Endometrium (tissue), 2 donors: Measurements from ENCODE around the gene CLDN18.

Experiments
- FAIRE-seq: peaks from 2 replicates; lab custom pipeline; 2012; peaks lifted over from hg19 to GRCh38; lab: Jason Lieb, UNC
- donor health status: control.
- donor health status: control.

The CLDN18 gene

DNA sequence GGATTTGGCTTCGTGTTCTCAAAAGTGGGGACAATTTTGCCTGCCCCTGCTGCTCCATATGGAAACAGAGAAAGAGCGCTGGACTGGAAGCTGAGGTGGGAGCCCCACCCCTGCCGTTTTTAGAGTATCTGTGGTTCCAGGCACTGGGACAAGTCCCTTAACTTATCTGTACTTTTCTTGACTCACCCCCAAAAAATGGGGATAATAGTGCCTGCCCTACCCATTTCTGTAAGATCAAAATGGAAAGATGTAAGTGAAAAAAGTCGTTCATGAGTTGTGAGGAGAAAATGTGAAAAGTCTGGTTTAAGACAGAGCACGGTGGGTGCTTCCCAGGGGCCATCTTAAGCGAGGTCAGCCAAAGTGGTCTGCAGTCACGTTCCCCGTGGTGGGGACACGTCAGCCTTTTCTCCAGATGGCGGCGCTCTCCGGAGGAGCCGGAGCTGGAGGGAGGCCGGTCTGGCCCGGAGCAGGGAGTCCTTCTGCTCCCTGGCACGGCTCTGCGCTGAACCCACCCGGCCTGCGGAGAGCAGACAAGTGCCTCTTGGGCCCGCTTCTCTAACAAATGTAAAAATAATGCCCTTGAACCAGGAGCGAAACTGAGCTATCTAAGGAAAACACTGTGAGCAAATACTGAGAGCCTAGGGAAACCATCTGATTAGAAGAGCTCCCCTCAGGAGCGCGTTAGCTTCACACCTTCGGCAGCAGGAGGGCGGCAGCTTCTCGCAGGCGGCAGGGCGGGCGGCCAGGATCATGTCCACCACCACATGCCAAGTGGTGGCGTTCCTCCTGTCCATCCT, at the start of gene CLDN18:
Gene CLDN18 (plus strand): TSS at position 690 of the 797 bp plus-strand sequence. CDS start 61 bp downstream, at position 751.
- FAIRE-seq, result no peak

DNA sequence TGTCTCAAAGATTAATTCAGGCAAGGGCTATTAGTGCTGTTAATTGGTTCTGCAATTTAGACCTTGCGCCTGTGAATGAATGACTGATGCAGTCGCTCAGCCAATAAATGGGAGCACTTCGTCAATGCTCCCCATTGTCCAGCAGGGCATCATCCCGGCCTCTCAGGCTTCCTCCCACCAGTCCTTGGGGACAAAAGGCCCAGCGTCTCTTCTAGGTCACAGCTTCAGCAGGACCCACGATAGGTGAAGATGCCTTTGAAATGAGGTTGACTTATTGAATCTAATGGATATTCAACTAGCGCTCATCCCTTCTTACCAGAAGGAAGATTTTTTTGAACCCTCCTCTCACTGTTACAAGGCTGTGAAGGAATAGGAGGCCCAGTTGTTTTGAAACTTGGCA, 47.7 kb upstream of the CLDN18 start:
- no peak for FAIRE-seq

DNA sequence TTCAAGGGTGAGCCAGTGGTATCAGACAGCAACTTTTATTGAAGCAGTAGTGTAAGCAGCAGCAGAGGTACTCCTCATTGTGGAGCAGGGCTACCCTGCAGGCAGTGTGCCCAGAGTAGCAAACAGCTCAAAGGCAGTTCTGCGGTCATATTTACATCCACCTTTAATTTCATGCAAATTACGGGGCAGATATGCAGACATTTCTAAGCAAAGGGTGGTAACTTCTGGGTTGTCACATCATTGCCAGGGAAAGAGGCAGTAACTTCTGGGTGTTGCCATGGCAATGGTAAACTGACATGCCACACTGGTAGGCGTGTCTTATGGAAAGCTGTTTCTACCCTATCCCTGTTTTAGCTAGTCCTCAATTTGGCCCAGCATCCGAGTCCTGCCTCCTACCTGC, 46.5 kb upstream of the CLDN18 start:
- FAIRE-seq, result no peak

DNA sequence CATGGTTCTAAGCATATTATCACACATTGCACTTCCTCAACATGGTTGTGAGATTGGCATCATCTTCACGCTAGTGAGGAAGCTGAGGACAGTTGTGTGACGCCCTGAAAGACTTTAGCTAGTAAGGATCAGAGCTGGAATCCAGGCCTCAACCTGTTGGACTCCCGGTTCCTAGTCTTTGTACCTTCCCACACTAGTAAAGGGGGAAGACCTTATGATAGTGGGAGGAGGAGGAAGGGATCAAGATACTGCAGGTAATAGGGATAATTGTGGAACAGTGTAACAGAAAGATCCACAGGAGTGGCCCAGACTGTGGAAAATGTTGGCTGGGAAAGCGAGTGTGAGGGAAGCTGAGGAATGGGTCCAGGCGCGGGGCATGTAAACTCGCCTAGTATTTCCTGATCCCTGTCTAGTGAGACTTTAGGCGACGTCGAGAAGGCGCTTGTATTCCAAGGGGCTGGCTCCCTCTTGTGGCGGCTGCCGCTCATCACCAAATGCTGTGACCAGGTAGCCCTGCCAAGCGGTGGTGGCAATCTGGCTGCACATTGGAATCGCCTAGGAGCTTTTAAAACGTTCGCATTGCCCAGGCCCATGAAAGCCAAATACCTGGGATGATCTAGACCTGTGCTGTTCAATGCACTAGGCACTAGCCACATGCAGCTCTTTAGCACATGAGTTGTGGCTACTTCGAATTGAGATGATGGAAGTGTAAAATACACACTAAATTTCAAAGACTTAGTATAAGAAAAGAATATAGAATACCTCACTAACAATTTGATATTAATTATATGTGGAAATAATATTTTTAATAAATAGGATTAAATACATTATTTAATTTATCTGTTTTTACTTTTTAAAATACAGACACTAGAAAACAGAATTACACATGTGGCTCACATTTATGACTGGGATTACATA, 38.8 kb upstream of the CLDN18 start:
- no peak for FAIRE-seq

DNA sequence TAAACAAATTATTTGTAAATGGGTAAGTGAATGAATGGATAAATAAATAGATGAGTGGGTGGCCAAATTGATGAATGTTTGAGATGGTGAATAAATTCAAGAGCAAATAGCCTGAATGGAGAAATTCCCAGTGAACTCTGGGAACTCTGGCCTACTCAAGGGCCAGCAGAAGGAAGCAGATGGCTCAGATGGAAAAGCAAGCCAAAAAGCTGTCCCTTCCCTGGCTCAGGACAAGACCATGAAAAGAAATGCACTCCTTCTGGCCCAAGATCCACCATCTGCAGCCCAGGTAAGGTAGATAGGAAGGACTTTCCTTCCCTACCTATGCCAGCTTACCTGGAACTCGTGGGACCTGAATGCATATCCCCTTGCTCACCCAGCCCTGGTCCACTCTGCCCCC, 37.6 kb upstream of the CLDN18 start:
- no peak for FAIRE-seq

DNA sequence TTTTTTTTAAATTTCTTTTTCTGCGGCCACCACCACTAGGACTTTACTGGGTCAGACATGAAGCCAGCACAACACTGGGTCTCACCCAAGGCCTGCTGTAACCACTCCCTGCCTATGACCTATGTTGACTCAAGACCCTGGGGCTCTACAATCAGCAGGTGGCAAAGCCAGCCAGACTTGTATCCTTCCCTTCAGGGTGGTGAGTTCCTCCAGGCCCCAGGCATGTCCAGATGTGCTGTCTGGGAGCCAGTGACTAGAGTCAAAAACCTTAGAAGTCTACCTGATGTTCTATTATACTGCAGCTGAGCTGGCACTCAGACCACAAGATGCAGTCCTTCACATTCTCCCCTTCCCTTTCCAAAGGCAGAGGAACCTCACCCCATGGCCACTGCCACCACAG, 31.6 kb upstream of the CLDN18 start:
- FAIRE-seq, result no peak

DNA sequence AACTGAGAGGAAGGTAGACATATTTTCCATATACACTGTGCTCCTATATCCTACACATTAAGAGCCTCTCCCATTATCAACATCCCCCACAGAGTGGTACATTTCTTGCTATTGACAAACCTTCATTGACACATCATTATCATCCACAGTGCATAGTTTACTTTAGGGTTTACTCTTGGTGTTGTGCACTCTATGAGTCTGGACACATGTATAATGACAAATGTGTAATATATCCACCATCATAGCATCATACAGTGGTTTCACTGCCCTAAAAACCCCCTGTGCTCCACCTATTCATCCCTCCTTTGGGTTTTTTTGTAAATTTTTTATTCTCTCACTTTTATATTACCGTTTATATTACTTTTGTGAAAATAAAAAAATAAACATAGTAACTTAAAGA, 22.2 kb upstream of the CLDN18 start:
- no peak for FAIRE-seq

DNA sequence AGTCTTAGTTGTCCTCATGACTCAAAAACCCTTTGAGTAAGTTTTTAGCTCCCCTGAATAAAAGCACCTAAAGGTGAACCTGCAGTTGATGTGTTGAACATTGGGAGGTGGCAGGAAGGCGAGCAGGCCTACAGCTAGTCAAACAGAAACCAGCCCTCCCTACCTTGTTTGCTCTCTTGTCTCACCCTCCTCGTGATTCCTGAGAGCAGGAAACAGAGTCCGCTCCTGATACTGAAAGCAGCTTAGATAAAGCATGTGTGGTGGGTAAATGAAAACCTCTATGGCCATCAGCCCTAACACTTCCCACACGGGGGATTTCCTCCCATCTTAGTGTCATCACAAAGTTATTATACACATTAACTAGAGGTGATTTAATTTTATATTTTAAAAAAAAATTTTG, 21.8 kb upstream of the CLDN18 start:
- FAIRE-seq, result no peak

DNA sequence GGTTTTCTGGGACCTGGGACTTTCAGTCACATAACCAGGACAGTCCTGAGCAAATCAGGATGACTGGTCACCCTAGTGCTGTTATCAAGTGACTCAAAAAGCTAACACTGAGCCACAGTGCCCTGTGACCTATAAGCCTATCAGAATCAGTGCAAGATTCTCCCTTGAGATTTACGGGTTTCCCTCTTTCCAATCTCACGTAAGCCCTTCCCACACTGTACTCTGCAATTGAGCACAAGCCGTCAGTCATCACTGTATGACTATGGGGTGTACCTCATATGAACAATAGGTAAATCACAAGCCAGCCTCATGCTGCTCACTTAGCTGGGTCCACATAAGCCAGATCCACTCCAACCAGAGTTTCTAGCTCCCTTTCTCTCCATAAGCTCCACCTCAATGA, 21.0 kb upstream of the CLDN18 start:
- no peak for FAIRE-seq

DNA sequence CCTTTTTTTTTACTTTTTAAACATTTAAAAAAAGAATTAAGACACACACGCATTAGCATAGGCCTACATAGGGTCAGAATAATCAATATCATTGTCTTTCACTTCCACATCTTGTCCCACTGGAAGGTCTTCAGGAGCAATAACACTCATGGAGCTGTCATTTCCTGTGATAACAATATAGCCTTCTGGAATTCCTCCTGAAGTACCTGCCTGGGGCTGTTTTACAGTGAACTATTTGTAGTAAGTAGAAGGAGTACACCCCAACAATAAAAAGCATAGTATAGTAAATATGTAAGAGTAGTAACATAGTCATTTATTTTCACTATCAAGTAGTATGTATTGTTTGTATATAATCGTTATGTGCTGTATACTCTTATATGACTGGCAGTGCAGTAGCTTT, 19.5 kb upstream of the CLDN18 start:
- no peak for FAIRE-seq

DNA sequence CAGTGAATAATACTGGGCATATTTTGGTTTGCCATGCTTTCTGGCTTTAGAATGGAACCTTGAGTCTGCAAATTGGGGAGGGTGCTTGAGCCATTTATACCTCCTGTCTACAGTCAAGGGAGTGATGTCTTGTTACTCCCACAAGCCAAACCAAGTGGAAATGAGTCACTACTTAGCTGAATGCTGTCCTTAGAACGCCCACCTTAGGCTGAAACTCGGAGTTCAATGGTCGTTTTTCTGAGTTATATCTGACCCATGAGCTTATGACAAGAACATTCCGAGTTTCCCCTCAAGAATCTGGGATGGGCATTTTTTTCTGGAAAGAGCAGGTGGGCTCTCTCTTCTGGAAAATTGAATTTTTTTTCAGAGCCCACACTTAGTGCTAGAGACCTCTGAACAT, 17.4 kb upstream of the CLDN18 start:
- FAIRE-seq, result no peak

DNA sequence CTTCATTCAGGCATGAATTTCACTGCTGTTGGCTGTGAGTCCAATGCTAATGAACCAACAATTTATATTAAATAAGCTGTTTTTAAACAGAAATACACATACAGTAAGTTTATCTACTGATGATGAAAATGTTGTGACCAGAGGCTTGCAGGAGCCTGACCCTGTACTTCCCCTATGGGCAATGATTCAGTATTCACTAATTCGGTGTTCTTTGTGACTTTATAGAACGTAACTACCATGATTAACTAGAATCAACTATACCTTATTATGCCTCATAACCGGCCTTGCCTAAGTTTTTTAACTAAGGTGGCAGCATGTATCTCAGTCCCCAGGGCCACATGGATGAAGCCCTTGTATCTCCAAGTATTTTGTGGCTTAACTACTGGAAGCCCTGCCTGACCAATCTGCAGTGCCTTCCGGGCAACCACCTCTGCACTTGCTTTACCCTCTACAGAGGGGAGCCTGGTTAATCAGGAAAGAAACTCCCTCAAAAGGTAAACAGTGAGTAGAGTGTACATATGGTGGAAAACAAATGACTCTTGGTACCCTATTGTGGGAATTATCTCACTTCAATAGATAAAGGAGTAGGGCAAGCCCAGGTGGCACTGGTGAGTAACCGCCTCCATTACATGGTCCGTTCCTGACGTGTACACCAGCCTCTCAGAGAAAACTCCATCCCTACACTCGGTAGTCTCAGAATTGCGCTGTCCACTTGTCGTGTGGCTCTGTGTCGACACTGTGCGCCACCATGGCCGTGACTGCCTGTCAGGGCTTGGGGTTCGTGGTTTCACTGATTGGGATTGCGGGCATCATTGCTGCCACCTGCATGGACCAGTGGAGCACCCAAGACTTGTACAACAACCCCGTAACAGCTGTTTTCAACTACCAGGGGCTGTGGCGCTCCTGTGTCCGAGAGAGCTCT, 11.6 kb upstream of the CLDN18 start:
- FAIRE-seq, result no peak

DNA sequence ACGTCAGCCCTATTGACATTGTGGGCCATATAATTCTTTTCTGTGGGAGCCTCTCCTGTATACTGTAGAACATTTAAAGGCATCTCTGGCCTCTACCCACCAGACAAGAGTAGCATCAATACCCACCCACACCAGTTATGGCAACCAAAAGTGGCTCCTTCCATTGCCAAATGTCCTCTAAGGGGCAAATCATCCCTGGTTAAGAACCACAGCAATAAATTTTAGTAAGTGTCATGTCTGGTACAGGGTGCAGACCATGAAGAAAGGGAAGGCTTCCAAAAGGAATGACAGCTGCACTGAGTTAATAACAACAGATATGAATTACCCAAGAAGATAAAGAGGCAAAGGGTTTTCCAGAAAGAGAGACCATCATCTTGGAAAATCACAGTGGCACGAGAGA, 6.9 kb upstream of the CLDN18 start:
- FAIRE-seq, result no peak

DNA sequence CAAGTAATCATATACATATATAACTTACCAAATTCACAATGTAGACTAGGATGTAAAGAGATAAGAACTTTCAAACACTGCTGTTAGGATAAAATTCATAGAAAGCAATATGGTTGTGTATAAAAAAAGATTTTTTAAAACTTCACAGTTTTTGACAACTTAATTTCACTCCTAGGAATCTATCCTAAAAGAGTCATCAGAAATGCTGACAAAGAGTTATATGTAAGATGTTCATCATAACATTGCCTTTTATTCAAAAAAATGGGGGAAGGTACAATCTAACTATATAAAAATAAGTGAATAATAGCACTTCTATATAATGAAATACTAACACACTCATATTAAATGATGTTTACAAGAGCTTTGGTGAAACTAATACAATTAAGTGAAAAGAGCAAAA, 4.3 kb upstream of the CLDN18 start:
- no peak for FAIRE-seq

DNA sequence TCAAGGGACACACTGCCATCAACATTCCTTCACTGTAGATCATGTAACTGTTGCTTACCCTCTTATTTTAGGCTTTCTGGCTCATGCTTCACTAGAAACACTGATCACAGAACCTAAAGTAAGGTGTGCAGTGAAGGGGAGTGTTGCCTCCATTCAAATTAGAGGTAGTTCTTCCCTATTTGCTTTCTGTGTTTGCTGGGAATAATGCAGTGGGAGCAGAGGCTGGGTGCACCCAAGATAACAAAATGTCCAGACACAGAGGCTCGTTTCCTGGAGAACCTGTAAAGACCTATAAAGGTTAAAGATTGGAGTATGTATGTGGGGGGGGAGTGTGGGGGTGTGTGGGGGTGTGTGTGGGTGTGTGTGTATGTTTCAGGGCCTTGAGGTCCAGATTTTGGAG, 2.1 kb upstream of the CLDN18 start:
- no peak for FAIRE-seq

DNA sequence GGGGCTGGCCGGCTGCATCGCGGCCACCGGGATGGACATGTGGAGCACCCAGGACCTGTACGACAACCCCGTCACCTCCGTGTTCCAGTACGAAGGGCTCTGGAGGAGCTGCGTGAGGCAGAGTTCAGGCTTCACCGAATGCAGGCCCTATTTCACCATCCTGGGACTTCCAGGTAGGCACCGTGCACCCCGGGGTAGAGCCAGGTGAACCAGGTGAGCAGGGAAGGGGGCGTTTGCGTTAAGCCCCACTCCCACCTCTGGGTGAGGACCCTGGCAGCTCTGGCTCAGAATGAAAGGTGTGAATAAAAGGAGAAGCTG, 267 bp downstream of the CLDN18 start:
- no peak for FAIRE-seq

DNA sequence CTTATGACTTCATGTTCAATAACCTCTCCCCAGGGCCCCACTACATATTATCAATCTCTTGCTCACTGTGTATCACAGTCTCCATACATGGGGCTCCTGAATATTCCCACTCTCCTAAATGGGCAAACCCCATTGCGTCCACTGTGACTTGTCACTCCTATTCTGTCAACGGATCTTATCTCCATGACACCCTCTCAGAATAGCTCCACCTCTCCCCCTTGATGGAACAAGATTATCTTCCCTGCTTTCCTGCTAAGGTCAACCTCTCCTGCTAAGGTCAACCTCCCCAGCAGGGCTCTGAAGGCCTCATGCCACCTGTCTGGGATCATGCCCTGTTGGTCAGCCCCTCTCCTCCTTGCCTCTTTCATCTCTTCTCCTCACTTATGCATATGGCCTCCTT, 1.8 kb downstream of the CLDN18 start:
- no peak for FAIRE-seq

DNA sequence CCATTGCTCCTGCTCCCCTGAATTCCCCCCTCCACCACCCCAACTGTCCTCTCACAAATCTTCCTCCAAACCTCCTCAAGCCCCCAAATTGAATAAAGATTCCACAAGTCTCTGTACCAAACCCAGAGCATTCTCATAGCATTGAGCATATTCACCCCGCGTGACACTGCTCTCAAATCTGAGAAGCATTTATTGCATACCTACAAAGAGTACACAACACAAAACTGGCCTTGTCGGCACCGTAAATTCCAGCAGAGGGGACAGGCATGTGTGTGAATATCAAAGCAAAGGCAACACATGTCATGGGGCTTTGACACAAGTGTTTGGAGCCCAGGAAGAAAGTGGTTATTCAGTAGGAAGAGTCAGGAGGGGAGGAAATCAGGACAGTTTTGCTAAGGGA, 2.6 kb downstream of the CLDN18 start:
- FAIRE-seq, result no peak

DNA sequence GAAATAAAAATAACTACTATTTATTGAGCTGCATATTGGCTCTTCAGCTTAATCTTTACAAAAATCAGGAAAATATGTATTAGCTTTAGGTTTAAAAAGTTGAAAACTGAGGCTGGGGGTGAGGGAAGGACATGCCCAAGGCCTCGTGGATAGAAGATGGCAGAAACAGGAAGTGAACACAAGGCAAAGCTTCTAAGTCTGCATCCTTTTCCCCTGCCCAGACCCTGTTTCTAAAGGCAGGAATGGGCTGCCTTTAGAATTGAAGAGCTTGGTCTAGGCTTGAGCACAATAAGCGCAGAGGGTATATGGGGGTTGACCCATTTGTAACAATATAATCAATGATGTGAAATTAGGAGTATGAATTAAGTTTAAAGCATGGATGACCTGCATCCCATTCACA, 6.1 kb downstream of the CLDN18 start:
- no peak for FAIRE-seq

DNA sequence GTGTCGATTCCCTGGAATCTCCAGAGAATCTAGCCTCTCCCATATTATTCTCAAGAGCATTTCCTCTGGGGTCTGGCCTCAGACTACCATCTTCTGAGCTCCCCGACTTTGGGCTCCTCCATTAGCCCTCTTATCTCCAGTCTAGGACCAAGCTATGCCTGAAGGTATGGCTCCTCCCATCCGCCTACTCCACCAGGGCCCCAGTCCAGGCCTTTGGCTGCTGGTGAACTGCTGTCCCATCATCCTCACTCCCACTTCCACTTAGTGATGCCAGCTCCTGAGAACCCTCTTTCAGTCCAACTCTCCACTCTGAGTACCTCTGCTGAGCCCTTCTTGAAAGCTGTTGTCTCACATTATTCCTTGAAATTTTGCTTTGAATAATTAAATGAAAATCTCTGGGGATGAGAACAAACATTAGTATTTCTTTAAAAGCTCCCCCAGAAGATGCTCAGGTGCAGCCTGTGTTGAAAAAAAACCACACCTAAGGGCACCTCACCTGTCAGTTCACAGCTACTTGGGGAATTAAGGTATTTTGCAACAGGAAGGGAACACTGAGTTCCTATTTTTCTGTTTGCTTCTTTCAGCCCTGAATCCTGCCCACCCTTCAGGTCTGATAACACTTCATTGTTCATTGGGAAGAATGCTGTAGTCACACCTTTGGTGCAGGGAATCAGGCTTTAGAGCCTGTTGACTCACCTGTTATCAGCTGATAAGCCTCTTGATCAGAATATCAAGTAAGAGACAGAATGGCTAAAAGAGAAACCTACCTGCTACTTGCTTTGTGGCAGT, 9.5 kb downstream of the CLDN18 start:
- FAIRE-seq, result no peak

DNA sequence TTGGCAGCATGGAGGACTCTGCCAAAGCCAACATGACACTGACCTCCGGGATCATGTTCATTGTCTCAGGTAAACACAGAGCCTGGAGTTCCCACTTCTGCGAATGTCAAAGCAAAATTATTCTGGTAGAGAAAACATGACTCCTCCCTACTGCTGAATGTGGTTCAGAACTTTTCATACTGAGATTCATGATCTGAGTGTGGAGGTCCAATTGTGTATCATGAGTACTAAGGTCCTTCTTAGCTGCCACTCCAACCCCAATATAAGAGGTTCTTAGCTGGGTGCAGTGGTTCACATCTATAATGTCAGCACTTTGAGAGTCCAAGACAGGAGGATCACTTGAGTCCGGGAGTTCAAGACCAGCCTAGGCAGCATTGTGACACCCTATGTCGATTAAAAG, 13.8 kb downstream of the CLDN18 start:
- no peak for FAIRE-seq

DNA sequence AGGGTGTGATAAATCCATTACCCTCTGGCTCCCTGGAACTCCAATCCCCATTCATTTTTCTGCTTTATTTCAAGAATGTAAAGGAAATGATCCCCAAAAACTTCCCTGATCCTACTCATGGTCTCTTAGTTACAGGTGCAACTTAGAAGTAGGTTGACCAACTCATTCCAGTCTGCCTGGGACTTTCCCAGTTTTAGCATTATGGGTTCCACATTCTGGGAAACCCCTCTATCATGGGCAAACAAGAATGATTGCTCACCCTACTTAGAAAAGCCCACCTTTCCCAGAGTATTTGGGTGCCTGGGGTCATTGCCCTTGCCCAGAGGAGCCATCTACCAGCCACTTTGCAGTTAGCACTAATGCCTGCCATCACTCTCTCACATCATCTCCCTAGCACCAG, 15.6 kb downstream of the CLDN18 start:
- no peak for FAIRE-seq
